SK-N-SH (cell line): ENCODE results near the gene SVIL. TPM values are rescaled to one million over a fixed set of nuclear protein-coding genes. Genes with fewer than 3 reads are reported as not detected.
"Not testable (repeated sequence)": the region's sequence is repeated elsewhere in the genome, so short reads cannot be mapped to it uniquely, and the experiment has no call there.

Experiments used
- CTCF ChIA-PET: fragments of 300-600, 350-600 bp; formaldehyde crosslinking; extraction: SDS; loops from one replicate; lab custom pipeline; 2021; lab: Yijun Ruan, JAX
- POLR2A ChIA-PET: fragments of 350-600 bp; sonication (Branson Sonifier 250); formaldehyde crosslinking; extraction: SDS; loops from one replicate; lab custom pipeline; 2020; ENCODE audit warnings: antibody characterized with exemption, inconsistent platforms; lab: Yijun Ruan, JAX
- DNase-seq: peaks from one replicate; pipeline ENCODE4 v3.0.0; 2012
- H2AFZ ChIP-seq: fragments of 200-600 bp; sonication (generic); 2 replicates; pipeline ENCODE4 v1.8.1; 2016; ENCODE audit warnings: antibody characterized with exemption, mild to moderate bottlenecking, low read depth
- H3F3A ChIP-seq: fragments of 200-600 bp; sonication (generic); replicated peaks from 2 replicates; pipeline ENCODE3; 2016; ENCODE audit warnings: antibody characterized with exemption, mild to moderate bottlenecking; ENCODE audit not compliant: insufficient read depth
- H3K27ac ChIP-seq, 2 experiments: fragments of 200-500 bp in 1 of 2; fragments of 200-600 bp in 1 of 2; sonication (Bioruptor generic) in 1 of 2; sonication (generic), shearing (Covaris generic) in 1 of 2; 2 replicates each; pipeline versions ENCODE4 v1.5.1 to v1.6.1; 2014 to 2016; ENCODE audit warnings: low read depth in 2 of 2, inconsistent platforms in 1 of 2, low read length in 1 of 2, mild to moderate bottlenecking in 1 of 2, mixed read lengths in 1 of 2
- H3K27me3 ChIP-seq: fragments of 200-600 bp; sonication (generic), shearing (Covaris generic); 2 replicates; pipeline ENCODE4 v1.6.1; 2016; ENCODE audit warnings: mixed run types; ENCODE audit not compliant: insufficient read depth
- H3K36me3 ChIP-seq, 2 experiments: fragments of 200-500 bp in 1 of 2; fragments of 200-600 bp in 1 of 2; sonication (Bioruptor generic) in 1 of 2; sonication (generic) in 1 of 2; replicated peaks in 1 of 2; 2 replicates each; pipeline versions ENCODE3 to v1.5.1; 2014 to 2016; ENCODE audit warnings: low read length in 1 of 2, mild to moderate bottlenecking in 1 of 2; ENCODE audit not compliant: insufficient read depth in 2 of 2, control insufficient read depth in 1 of 2
- H3K4me1 ChIP-seq, 2 experiments: fragments of 200-500 bp in 1 of 2; fragments of 200-600 bp in 1 of 2; sonication (Bioruptor generic) in 1 of 2; sonication (generic), shearing (Covaris generic) in 1 of 2; 2 replicates each; pipeline versions ENCODE4 v1.5.1 to v1.6.1; 2014 to 2016; ENCODE audit warnings: low read depth in 1 of 2, low read length in 1 of 2, mixed run types in 1 of 2; ENCODE audit not compliant: insufficient read depth in 2 of 2, control insufficient read depth in 1 of 2
- H3K4me2 ChIP-seq: fragments of 200-600 bp; sonication (generic), shearing (Covaris generic); 2 replicates; pipeline ENCODE4 v1.6.1; 2017; ENCODE audit warnings: mixed run types
- H3K4me3 ChIP-seq, 2 experiments: fragments of 200-500 bp in 1 of 2; fragments of 200-600 bp in 1 of 2; sonication (Bioruptor generic) in 1 of 2; sonication (generic), shearing (Covaris generic) in 1 of 2; 2 replicates each; pipeline versions ENCODE4 v1.5.1 to v1.8.1; 2014 to 2016; ENCODE audit warnings: low read depth in 2 of 2, inconsistent platforms in 1 of 2, low read length in 1 of 2, mild to moderate bottlenecking in 1 of 2, mixed read lengths in 1 of 2, moderate library complexity in 1 of 2
- H3K79me2 ChIP-seq: fragments of 200-600 bp; sonication (generic); 2 replicates; pipeline ENCODE4 v1.8.1; 2017; ENCODE audit warnings: mild to moderate bottlenecking; ENCODE audit not compliant: insufficient read depth
- H3K9ac ChIP-seq: fragments of 200-600 bp; sonication (generic); 2 replicates; pipeline ENCODE4 v1.6.1; 2017; ENCODE audit warnings: mixed run types
- H3K9me2 ChIP-seq: fragments of 200-600 bp; sonication (generic); 2 replicates; pipeline ENCODE4 v1.6.1; 2017; ENCODE audit warnings: mixed run types
- H3K9me3 ChIP-seq: fragments of 200-600 bp; sonication (generic); 2 replicates; pipeline ENCODE4 v1.6.1; 2017; ENCODE audit warnings: mixed run types, mild to moderate bottlenecking, moderate library complexity
- H4K20me1 ChIP-seq: fragments of 200-600 bp; sonication (generic); 2 replicates; pipeline ENCODE4 v1.6.1; 2017; ENCODE audit warnings: mild to moderate bottlenecking, mixed run types; ENCODE audit not compliant: insufficient read depth
- POLR2AphosphoS5 ChIP-seq: IDR thresholded peaks from 2 replicates; pipeline ENCODE4 v1.6.1; 2012; ENCODE audit warnings: low read depth, low read length
- TAF1 ChIP-seq: IDR thresholded peaks from 2 replicates; pipeline ENCODE4 v1.6.1; 2012; ENCODE audit warnings: low read depth, mild to moderate bottlenecking, low read length, moderate library complexity, borderline replicate concordance
- whole genome bisulfite sequencing: methylation state at CpG from one replicate; pipeline ENCODE4 v1.1.6; 2017; ENCODE audit warnings: low lambda C conversion rate; 5-methylcytosine and 5-hydroxymethylcytosine counted together
- polyA plus RNA-seq, 3 experiments: library from polyadenylated mRNA; depleted of rRNA; stranded (reverse); fragments of >200 nt; gene quantifications; 2 replicates each; pipeline ENCODE4 v1.2.3, GENCODE V29; 2012
- TF ChIP-seq, protein P1 (sequence below): fragments of 200-600 bp; sonication (generic); IDR thresholded peaks from 2 replicates; pipeline ENCODE4 v1.6.1; 2017; ENCODE audit warnings: antibody characterized with exemption, mild to moderate bottlenecking, moderate library complexity

The SVIL gene
- polyA plus RNA-seq, 1 of the 3 experiments (the other 2 are of a cell fraction) = 48.7 TPM

GRCh38 chr10:29458190-29458589, 176.6 kb downstream of the SVIL start:
- H3K4me2 ChIP-seq, H2AFZ ChIP-seq, H3K9me3 ChIP-seq, H3K4me3 ChIP-seq, H4K20me1 ChIP-seq, H3K79me2 ChIP-seq, H3K4me1 ChIP-seq, H3K9me2 ChIP-seq, DNase-seq, H3K27ac ChIP-seq, H3K27me3 ChIP-seq, POLR2A ChIA-PET, H3K9ac ChIP-seq: not testable (repeated sequence)
- peaks cover 42 to 72% of the 10 kb centered on the region in 2 experiments for H3K36me3 ChIP-seq
- peaks cover 26% of the 10 kb centered on the region for H3F3A ChIP-seq
- WGBS = 97% methylated on average over 24 of the region's 24 CpGs
- CTCF ChIA-PET = interaction anchor here (1.1 to 1.2 kb wide), 2 partner anchors 10 to 38 kb away, joined by 4 read pairs; no protein-coding TSS in a partner anchor

GRCh38 chr10:29455095-29455494, 179.7 kb downstream of the SVIL start:
- POLR2A ChIA-PET = no interaction called here
- H3K4me1 ChIP-seq = no peaks in the 10 kb centered on the region; a peak in 1 of 4 replicates
- no peaks in the 10 kb centered on the region for H3K9me2 ChIP-seq
- no peak overlapping the region for H3K27ac ChIP-seq
- no peak overlapping the region for H3K4me2 ChIP-seq
- H3K9me3 ChIP-seq = no peaks in the 10 kb centered on the region
- CTCF ChIA-PET = interaction anchor here (1.2 to 1.3 kb wide), 2 partner anchors 21 to 139 kb away, joined by 3 read pairs; no protein-coding TSS in a partner anchor
- H3K27me3 ChIP-seq = no peaks in the 10 kb centered on the region
- no peak overlapping the region for H3K9ac ChIP-seq
- 85% methylated on average over 7 of the region's 7 CpGs for WGBS
- H4K20me1 ChIP-seq = peaks cover 6% of the 10 kb centered on the region; the same call in 1 of the 2 replicates
- H3K36me3 ChIP-seq = peaks cover 16 to 41% of the 10 kb centered on the region in 2 experiments
- H3F3A ChIP-seq = peaks cover 18% of the 10 kb centered on the region
- DNase-seq = no peak
- no peaks in the 10 kb centered on the region for H3K79me2 ChIP-seq
- no peak for TF ChIP-seq TAF1
- TF ChIP-seq POLR2AphosphoS5 = no peak
- no peak overlapping the region for H2AFZ ChIP-seq
- no peak overlapping the region for H3K4me3 ChIP-seq

- CTCF ChIA-PET = no interaction called here
- peaks cover 0 to 1% of the 10 kb centered on the region in 2 experiments; a peak in 1 of 4 replicates for H3K4me1 ChIP-seq
- WGBS = 98% methylated on average over 4 of the region's 4 CpGs
Measured at GRCh38 chr10:29454250-29454649, 180.5 kb downstream of the SVIL start.

More at GRCh38 chr10:29454250-29454649, 180.5 kb downstream of the SVIL start:
- Histone ChIP-seq H3K9me2 (no peaks in the 10 kb centered on the region), H3K79me2 (no peaks in the 10 kb centered on the region; the same call in 1 of the 2 replicates), H3K9me3 (no peaks in the 10 kb centered on the region), H3F3A (peaks cover 18% of the 10 kb centered on the region), H4K20me1 (peaks cover 6% of the 10 kb centered on the region; the same call in 1 of the 2 replicates), H3K27me3 (no peaks in the 10 kb centered on the region), H3K4me2 (no peak overlapping the region)
- POLR2A ChIA-PET = no interaction called here
- TF ChIP-seq, protein P1, sequence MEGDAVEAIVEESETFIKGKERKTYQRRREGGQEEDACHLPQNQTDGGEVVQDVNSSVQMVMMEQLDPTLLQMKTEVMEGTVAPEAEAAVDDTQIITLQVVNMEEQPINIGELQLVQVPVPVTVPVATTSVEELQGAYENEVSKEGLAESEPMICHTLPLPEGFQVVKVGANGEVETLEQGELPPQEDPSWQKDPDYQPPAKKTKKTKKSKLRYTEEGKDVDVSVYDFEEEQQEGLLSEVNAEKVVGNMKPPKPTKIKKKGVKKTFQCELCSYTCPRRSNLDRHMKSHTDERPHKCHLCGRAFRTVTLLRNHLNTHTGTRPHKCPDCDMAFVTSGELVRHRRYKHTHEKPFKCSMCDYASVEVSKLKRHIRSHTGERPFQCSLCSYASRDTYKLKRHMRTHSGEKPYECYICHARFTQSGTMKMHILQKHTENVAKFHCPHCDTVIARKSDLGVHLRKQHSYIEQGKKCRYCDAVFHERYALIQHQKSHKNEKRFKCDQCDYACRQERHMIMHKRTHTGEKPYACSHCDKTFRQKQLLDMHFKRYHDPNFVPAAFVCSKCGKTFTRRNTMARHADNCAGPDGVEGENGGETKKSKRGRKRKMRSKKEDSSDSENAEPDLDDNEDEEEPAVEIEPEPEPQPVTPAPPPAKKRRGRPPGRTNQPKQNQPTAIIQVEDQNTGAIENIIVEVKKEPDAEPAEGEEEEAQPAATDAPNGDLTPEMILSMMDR = no peak
- 0 out of 2 replicates have a peak, but pooled peaks have one; percentile 6 for TF ChIP-seq POLR2AphosphoS5
- TF ChIP-seq, all 33 proteins: peak for 1
- Histone ChIP-seq H2AFZ (no peak overlapping the region), H3K4me3 (no peak overlapping the region), H3K9ac (no peak overlapping the region), H3K27ac (no peak overlapping the region), H3K36me3 (peaks cover 14 to 34% of the 10 kb centered on the region in 2 experiments)
- DNase-seq = no peak
